Gastrocnemius medialis (tissue), 4 donors: ENCODE data around the gene CENPQ.

Experiments used
- CTCF ChIP-seq, 5 experiments: fragments of 450-650 bp in 3 of 5; fragments of 200-600 bp in 2 of 5; sonication (generic) in 2 of 5; IDR thresholded peaks in 4 of 5; conservative IDR thresholded peaks in 1 of 5; 1 replicate in 4 of 5; 2 replicates in 1 of 5; pipeline ENCODE4 v1.5.1; 2016 to 2019; ENCODE audit warnings: antibody characterized with exemption in 5 of 5, mild to moderate bottlenecking in 3 of 5, moderate library complexity in 3 of 5
- POLR2A ChIP-seq, 2 donors: fragments of 450-650 bp; IDR thresholded peaks; one replicate each; pipeline ENCODE4 v1.6.1; 2017; ENCODE audit warnings: antibody characterized with exemption in 2 of 2, mild to moderate bottlenecking in 2 of 2, moderate library complexity in 2 of 2

DNA sequence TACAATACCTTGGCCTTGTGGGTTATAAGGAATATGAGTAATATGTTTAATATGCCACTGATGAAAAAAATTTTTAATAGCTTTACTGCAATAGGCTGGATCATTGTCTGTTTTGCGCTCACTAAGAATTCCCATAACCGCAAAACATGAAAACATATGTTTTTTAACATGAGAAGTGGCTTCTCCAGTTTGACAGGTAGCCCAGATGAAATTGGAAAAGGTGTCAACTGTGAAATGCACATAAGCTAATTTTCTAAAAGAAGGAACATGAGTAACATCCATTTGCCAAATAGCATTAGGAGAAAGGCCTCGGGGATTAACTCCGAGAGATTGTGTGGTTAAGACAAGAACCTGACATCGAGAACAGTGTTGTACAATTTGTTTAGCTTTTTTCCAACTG, 41.5 kb downstream of the CENPQ start:
- TF ChIP-seq CTCF (IDR thresholded peaks at IDR 0.05 in 4 of 5, conservative IDR thresholded peaks at IDR 0.05 in 1 of 5) (no peak), POLR2A (IDR thresholded peaks at IDR 0.05) (no peak)
